Muscle layer of duodenum (tissue), 2 donors: ENCODE data around the gene C20orf144.
"Not testable (repeated sequence)": the region's sequence is repeated elsewhere in the genome, so short reads cannot be mapped to it uniquely, and the experiment has no call there.

Experiments used
- H3K27ac ChIP-seq: one replicate; pipeline ENCODE4 v1.7.0; 2013; ENCODE audit warnings: mild to moderate bottlenecking, low read length
- H3K27me3 ChIP-seq: one replicate; pipeline ENCODE4 v1.7.0; 2013; ENCODE audit warnings: low read depth, mild to moderate bottlenecking, control low read depth, low read length
- H3K36me3 ChIP-seq, 2 donors: one replicate each; pipeline ENCODE4 v1.7.0; 2013; ENCODE audit warnings: low read length in 2 of 2, control low read depth in 1 of 2, mild to moderate bottlenecking in 1 of 2; ENCODE audit not compliant: insufficient read depth in 2 of 2, control insufficient read depth in 1 of 2
- H3K4me1 ChIP-seq, 2 donors: one replicate each; pipeline ENCODE4 v1.7.0; 2013; ENCODE audit warnings: low read length in 2 of 2, mild to moderate bottlenecking in 2 of 2, control low read depth in 1 of 2, moderate library complexity in 1 of 2; ENCODE audit not compliant: insufficient read depth in 2 of 2, control insufficient read depth in 1 of 2
- H3K4me3 ChIP-seq, 2 donors: one replicate each; pipeline ENCODE4 v1.7.0; 2013; ENCODE audit warnings: low read length in 2 of 2, low read depth in 1 of 2, mild to moderate bottlenecking in 1 of 2
- H3K9me3 ChIP-seq, 2 donors: one replicate each; pipeline ENCODE4 v1.7.0; 2013; ENCODE audit warnings: low read length in 2 of 2, control low read depth in 1 of 2, mild to moderate bottlenecking in 1 of 2; ENCODE audit not compliant: control insufficient read depth in 1 of 2
- donor health status: healthy.

C20orf144 gene

GRCh38 chr20:33662172-33662571 lies at the start of gene C20orf144:
Gene C20orf144 (plus strand): TSS chr20:33662327. CDS start chr20:33662346, 19 bp downstream.
- peak within 1 kb of the TSS; percentile 60 for H3K27ac ChIP-seq
- peaks cover 0 to 31% of the 10 kb centered on the region in 2 donors for H3K36me3 ChIP-seq
- H3K4me3 ChIP-seq = peak within 1 kb of the TSS; percentile 78 to 93
- no peaks in the 10 kb centered on the region for H3K27me3 ChIP-seq
- H3K4me1 ChIP-seq = peaks cover 11 to 30% of the 10 kb centered on the region in 2 donors
- H3K9me3 ChIP-seq = no peaks in the 10 kb centered on the region

- Histone ChIP-seq H3K36me3 (peaks cover 10 to 38% of the 10 kb centered on the region in 2 donors), H3K4me3 (no peak overlapping the region), H3K27me3 (no peaks in the 10 kb centered on the region)
Measured at GRCh38 chr20:33621717-33622400, 40.3 kb upstream of the C20orf144 start.

GRCh38 chr20:33622705-33623365 lies 39.3 kb upstream of the C20orf144 start:
- Histone ChIP-seq H3K27me3 (no peaks in the 10 kb centered on the region), H3K36me3 (peaks cover 10 to 47% of the 10 kb centered on the region in 2 donors), H3K9me3 (no peaks in the 10 kb centered on the region), H3K27ac (no peak overlapping the region), H3K4me1 (no peaks in the 10 kb centered on the region), H3K4me3 (no peak overlapping the region)

More at GRCh38 chr20:33621717-33622400, 40.3 kb upstream of the C20orf144 start:
- H3K27ac ChIP-seq = no peak overlapping the region
- H3K4me1 ChIP-seq = no peaks in the 10 kb centered on the region
- no peaks in the 10 kb centered on the region for H3K9me3 ChIP-seq

- Histone ChIP-seq H3K27me3 (no peaks in the 10 kb centered on the region), H3K4me3 (no peak overlapping the region), H3K27ac (no peak overlapping the region), H3K4me1 (no peaks in the 10 kb centered on the region), H3K36me3 (peaks cover 17 to 62% of the 10 kb centered on the region in 2 donors), H3K9me3 (no peaks in the 10 kb centered on the region)
Measured at GRCh38 chr20:33624399-33624798, 37.7 kb upstream of the C20orf144 start.

GRCh38 chr20:33626190-33626589 lies 35.9 kb upstream of the C20orf144 start:
- H3K4me3 ChIP-seq = no peak overlapping the region
- H3K36me3 ChIP-seq = peaks cover 31 to 80% of the 10 kb centered on the region in 2 donors
- H3K27me3 ChIP-seq = no peaks in the 10 kb centered on the region
- H3K9me3 ChIP-seq = no peaks in the 10 kb centered on the region
- H3K27ac ChIP-seq = no peak overlapping the region
- H3K4me1 ChIP-seq = no peaks in the 10 kb centered on the region

GRCh38 chr20:33627577-33628216 lies 34.4 kb upstream of the C20orf144 start:
- Histone ChIP-seq H3K27me3 (no peaks in the 10 kb centered on the region), H3K9me3 (no peaks in the 10 kb centered on the region), H3K4me1 (no peaks in the 10 kb centered on the region), H3K36me3 (peaks cover 31 to 88% of the 10 kb centered on the region in 2 donors), H3K27ac (no peak overlapping the region), H3K4me3 (no peak overlapping the region)

GRCh38 chr20:33629533-33629932 lies 32.6 kb upstream of the C20orf144 start:
- H3K4me1 ChIP-seq = no peaks in the 10 kb centered on the region
- no peak overlapping the region for H3K27ac ChIP-seq
- H3K9me3 ChIP-seq = no peaks in the 10 kb centered on the region
- H3K36me3 ChIP-seq = peaks cover 28 to 79% of the 10 kb centered on the region in 2 donors
- no peaks in the 10 kb centered on the region for H3K27me3 ChIP-seq
- no peak overlapping the region for H3K4me3 ChIP-seq

GRCh38 chr20:33629979-33630378 lies 32.1 kb upstream of the C20orf144 start:
- H3K4me1 ChIP-seq = no peaks in the 10 kb centered on the region
- H3K36me3 ChIP-seq = peaks cover 24 to 75% of the 10 kb centered on the region in 2 donors
- no peaks in the 10 kb centered on the region for H3K9me3 ChIP-seq
- no peak overlapping the region for H3K4me3 ChIP-seq
- no peaks in the 10 kb centered on the region for H3K27me3 ChIP-seq
- H3K27ac ChIP-seq = no peak overlapping the region

GRCh38 chr20:33630507-33630906 lies 31.6 kb upstream of the C20orf144 start:
- Histone ChIP-seq H3K27me3 (no peaks in the 10 kb centered on the region), H3K4me3 (no peak overlapping the region), H3K27ac (no peak overlapping the region), H3K36me3 (peaks cover 21 to 70% of the 10 kb centered on the region in 2 donors), H3K4me1 (no peaks in the 10 kb centered on the region), H3K9me3 (no peaks in the 10 kb centered on the region)

- not testable (repeated sequence) for H3K27ac ChIP-seq, H3K4me1 ChIP-seq, H3K9me3 ChIP-seq, H3K4me3 ChIP-seq, H3K27me3 ChIP-seq
- H3K36me3 ChIP-seq = peaks cover 27 to 61% of the 10 kb centered on the region in 2 donors
Measured at GRCh38 chr20:33631910-33632309, 30.2 kb upstream of the C20orf144 start.

GRCh38 chr20:33635341-33635740 lies 26.8 kb upstream of the C20orf144 start:
- no peaks in the 10 kb centered on the region for H3K4me1 ChIP-seq
- no peaks in the 10 kb centered on the region for H3K27me3 ChIP-seq
- H3K36me3 ChIP-seq = peaks cover 30 to 51% of the 10 kb centered on the region in 2 donors
- H3K27ac ChIP-seq = no peak overlapping the region
- no peak overlapping the region for H3K4me3 ChIP-seq
- H3K9me3 ChIP-seq = no peaks in the 10 kb centered on the region
